NB4 (cell line): ENCODE data around the gene HMMR.
A peak's percentile ranks its signal among the peaks of the same experiment; 100 is the strongest.

Source experiments
- DNase-seq: peaks from one replicate; pipeline ENCODE4 v3.0.0; 2010; ENCODE audit warnings: low read depth
- H3K4me3 ChIP-seq: one replicate; pipeline ENCODE4 v1.5.1; 2011; ENCODE audit warnings: mild to moderate bottlenecking, low read depth, low read length, moderate library complexity
- CTCF ChIP-seq: IDR thresholded peaks from one replicate; pipeline ENCODE4 v1.5.1; 2012; ENCODE audit warnings: low read depth, low read length
- MAX ChIP-seq: IDR thresholded peaks from 2 replicates; pipeline ENCODE4 v1.6.1; 2011; ENCODE audit warnings: low read depth, low read length
- MYC ChIP-seq: IDR thresholded peaks from 2 replicates; pipeline ENCODE4 v1.6.1; 2011; ENCODE audit warnings: low read depth, low read length
- POLR2A ChIP-seq: IDR thresholded peaks from 2 replicates; pipeline ENCODE4 v1.6.1; 2011; ENCODE audit warnings: mild to moderate bottlenecking; ENCODE audit not compliant: insufficient read length; ENCODE audit errors: extremely low read depth

The HMMR gene

DNA sequence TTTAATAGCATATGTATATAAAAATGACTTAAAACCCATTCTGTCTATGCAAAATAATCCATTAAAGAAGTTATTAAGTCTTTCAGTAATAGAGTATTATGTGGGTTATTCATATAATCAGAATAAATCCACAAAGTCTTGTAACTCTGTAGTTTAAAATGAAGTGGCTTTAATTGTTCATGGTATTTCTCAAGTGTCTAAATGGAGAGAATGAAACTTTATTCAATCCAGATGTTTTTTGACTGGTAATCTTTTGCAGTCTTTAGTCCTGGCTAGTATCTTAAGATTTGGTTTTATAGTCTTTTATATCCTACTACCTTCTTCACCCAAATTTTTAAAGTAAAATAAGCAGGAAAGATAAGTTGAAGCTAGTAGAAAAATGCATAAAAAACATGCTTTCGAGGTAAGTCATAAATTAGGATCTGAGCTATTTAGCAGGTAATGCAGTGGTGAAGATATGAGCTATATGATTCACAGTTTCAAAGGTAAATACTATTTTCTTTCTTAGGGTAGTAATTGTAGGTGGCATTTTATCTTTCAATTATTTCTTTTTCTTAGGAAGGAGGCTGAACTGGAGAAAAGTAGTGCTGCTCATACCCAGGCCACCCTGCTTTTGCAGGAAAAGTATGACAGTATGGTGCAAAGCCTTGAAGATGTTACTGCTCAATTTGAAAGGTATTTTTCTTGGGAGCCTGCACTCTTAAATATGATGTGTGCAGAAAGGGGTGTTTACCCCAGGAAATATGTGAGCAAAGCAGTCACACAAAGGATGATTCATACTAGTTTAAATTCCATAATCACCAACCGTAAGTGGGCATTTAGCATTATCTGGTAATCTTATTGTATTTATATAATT, 17.9 kb downstream of the HMMR start:
- no peak for DNase-seq

GRCh38 chr5:163478982-163479271, 18.5 kb downstream of the HMMR start:
- no peak for TF ChIP-seq MAX

More for the DNA sequence above, 17.9 kb downstream of the HMMR start:
- TF ChIP-seq MYC (no peak), CTCF (no peak), MAX (no peak), POLR2A (no peak)
- H3K4me3 ChIP-seq = no peak overlapping the region

GRCh38 chr5:163489055-163489744, 28.8 kb downstream of the HMMR start:
- H3K4me3 ChIP-seq = no peak overlapping the region
- peak; percentile 54 for DNase-seq
- TF ChIP-seq MAX (no peak), POLR2A (no peak), CTCF (peak; percentile 25), MYC (no peak)

More at GRCh38 chr5:163478982-163479271, 18.5 kb downstream of the HMMR start:
- DNase-seq = no peak
- H3K4me3 ChIP-seq = no peak overlapping the region

DNA sequence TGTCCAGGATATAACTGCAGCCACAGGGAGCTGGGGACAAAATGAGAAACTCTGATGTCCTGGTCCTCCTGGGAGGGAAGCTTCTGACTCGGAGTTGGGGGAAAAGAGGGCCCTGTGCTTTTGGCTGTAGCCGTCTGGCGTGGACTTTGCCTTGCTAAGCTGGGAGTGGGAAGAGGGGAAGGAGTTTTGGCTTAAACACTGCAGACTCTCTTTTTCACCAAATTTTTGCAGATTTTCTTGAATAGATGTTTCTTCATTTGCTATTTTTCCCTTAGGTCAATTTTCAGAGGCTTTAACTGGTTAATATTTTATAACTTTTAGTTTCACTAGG, 29.3 kb downstream of the HMMR start:
- TF ChIP-seq CTCF (no peak), MYC (no peak), POLR2A (no peak), MAX (no peak)
- DNase-seq = no peak
- no peak overlapping the region for H3K4me3 ChIP-seq

DNA sequence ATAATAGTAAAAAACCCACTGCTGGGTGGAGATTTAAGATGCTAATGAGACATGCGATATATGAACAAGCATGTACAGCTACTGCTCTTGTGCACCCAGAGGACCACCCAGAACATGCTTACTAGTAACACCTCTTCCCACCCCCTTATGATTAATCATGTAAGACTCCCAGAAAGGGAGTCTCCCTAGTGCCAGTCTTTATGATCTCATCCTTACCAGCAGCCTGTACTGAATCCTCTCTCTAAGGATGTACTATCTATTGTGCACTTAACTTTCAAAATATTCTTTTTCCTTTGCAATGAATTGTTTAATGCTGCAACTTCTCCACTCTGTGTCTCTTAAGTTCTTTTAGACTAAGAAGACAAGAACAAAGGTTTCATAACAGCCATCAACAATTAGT, 35.9 kb downstream of the HMMR start:
- TF ChIP-seq POLR2A = no peak
- TF ChIP-seq MAX = no peak
- TF ChIP-seq CTCF = no peak
- TF ChIP-seq MYC = no peak
- no peak overlapping the region for H3K4me3 ChIP-seq
- DNase-seq = no peak

DNA sequence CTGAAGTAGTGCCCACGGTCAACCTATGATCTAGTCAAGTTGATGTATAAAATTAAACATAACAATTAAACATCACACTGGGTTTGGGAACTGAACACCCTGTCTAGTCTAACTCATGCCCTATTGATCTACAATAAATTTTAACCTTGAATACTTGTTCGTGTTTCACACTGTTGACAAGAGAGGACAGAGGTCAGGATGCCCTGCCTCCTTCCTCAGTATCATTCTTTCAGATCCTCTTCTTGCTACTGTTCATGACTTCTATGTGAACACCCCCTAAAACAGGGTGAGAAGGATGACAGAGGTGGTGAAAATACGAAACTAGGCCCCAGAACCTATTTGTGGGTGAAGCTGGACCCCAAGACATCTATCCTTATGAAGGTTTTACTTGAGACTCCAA, 36.9 kb downstream of the HMMR start:
- no peak overlapping the region for H3K4me3 ChIP-seq
- TF ChIP-seq MYC = no peak
- TF ChIP-seq POLR2A = no peak
- TF ChIP-seq MAX = no peak
- TF ChIP-seq CTCF = no peak
- DNase-seq = no peak
